ENCODE measurements around the gene ATP11C.
"Not testable (repeated sequence)": the region's sequence is repeated elsewhere in the genome, so short reads cannot be mapped to it uniquely, and the experiment has no call there.

Gene ATP11C

DNA sequence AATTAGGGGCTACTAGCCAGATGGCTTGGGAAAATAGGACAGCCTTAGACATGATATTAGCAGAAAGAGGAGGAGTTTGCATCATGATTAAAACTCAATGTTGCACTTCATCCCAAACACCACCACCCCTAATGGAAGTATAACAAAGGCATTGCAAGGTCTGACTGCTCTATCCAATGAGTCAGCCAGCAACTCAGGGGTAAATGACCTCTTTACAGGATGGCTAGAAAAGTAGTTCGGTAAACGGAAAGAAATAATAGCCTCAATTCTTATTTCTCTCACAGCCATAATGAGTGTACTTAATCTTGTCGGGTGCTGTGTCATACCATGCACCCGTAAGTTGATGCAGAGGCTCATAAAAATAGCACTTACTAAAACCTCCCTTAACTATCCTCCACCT is 76.0 kb downstream of the ATP11C start:
- not testable (repeated sequence) for DNase-seq (ENCODE audit: low read depth)

DNA sequence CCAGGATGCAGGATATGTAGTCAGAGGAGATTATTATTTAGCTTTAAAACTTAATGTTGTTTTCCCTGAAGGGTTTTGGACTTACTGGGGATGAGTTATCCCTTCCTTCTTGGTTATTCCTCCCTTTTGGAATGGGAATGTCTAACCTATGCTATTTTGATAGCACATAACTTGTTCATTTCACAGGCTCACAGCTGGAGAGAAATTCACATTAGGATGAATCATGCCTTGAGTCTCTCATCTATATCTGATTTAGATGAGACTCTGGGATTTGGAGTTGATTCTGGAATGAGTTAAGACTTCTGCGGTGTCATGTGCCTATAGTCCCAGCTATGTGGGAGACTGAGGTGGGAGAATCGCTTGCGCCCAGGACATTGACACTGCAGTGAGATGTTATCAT is 81.1 kb downstream of the ATP11C start:
- no peak for DNase-seq (ENCODE audit: low read depth)

DNA sequence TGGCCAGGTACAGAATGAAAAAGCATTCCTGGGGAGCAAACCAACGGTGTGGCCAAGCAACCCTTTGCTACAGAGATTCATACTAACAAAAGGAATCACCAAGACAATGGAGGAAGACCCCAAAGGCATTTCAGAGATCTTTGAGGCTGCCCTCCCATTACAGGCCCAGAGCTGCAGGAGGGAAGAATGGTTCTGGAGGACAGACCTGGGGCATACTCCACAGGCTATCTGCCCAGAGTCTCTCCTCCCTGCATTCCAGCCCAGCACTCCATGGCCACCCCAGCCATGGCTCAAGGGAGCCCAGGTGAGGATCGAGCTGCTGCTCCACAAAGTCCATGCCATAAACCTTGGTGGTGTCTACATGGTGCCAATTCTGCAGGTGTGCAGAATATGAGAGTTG is 81.9 kb downstream of the ATP11C start:
- no peak for DNase-seq (ENCODE audit: low read depth)

DNA sequence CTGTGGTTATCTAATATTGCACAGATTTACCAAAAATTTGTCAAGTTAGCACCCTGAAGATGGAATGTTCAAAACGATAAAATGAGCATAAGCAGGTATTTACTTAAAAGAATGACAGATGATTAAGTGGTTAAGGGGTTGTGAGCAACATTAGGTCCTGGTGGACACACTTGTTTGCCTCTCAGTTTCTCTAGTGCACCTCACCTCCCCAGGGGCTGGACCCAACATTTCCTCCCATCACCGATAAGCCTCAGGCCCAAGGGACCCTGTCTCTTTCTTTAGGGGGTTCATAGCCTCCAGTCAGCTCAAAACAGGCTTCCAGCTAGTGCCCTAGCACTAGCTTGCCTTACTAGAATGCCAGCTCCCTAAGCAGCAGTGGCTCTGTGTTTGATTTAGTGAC is 88.0 kb downstream of the ATP11C start:
- DNase-seq (ENCODE audit: low read depth): no peak

DNA sequence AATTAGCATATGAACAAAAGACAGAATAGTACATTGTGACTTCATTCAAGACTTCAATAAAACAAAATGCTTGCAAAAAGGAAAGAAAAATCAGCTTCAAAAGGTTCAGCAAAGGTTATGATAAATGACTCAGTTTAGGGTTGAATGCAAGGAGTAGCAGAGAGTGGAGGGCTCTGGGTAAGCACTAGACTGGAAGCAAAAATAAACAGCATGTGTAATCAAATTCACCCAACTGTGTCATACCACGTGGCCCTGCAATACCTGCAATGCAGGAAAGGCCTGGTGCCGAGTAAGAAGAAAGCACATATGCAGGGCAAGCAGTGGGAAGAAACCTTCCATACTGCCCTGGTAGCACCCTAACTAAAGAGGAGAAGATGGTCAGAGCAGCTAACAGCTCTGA is 88.7 kb downstream of the ATP11C start:
- DNase-seq (ENCODE audit: low read depth): no peak

DNA sequence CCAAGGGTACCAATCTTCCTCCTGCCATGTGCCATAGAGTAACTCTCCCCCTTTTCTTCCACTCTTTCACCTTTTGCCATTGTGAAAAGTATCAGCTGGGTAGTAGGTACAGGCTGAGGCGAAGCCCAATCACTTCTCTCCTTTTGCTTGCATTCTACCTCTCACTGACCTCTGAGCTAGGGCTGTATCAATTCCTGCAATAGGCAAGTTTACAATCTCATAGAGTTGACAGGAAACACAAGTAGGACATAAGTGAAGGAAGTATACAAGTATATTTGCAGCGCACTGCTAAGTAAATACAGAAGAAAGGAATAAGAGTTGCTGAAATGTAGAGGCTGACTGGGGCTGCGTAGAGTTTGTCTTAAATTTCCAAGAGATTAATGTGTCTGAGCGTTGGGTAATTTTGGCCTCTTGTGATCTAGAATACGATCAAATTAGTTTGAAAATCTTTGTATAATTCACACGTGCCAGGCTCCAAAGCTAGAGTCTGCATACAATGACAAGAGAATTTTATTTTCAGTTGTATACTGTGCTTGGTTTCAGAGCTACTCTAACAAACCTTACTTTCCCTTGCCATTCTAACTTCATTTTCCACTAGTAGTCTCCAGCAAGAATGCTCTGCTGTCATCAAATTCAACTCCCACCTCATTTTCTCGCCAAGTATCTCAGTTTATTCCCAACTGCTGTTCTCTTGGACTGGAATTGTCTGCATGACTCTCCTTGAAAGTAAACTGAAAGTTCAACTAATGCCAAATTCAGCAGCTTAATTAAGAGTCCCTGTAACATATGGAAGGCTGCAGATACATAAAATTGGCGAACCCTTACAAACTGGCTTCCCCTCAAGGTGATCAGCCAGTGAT is 90.3 kb downstream of the ATP11C start:
- DNase-seq (ENCODE audit: low read depth): no peak

DNA sequence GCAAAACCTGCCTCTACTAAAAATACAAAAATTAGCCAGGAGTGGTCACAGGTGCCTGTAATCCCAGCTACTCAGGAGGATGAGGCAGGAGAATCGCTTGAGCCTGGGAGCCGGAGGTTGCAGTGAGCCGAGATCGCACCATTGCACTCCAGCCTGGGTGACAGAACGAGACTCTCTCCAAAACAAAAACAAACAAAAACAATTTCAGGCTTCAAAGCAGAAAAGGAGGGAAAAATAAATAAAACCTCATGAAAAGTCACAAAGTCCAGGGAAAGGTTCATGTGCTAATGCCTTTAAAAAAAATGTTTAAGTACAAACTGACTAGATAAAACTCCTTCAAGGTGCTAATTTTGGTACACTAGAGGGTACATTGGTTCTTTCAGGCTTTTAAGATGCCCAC is 96.5 kb downstream of the ATP11C start:
- not testable (repeated sequence) for DNase-seq (ENCODE audit: low read depth)

DNA sequence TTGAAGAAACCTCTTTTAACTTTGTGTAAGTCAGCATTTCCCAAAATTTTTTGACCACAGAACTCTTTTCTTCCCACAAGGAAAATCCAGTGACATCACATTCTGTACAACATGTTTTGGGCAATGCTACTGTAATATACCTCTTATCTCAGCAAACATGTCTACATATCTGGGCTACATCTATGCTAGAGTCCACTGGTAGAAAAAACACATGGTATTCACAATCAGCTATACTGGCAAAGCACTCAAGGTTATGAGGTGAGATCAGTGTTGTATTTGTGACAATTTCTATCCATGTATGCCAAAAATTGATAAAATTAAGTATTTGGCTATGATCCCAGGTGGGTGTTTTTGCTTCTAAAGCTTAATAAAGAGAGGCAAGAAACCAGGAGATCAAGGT is 98.0 kb downstream of the ATP11C start:
- no peak for DNase-seq (ENCODE audit: low read depth)

DNA sequence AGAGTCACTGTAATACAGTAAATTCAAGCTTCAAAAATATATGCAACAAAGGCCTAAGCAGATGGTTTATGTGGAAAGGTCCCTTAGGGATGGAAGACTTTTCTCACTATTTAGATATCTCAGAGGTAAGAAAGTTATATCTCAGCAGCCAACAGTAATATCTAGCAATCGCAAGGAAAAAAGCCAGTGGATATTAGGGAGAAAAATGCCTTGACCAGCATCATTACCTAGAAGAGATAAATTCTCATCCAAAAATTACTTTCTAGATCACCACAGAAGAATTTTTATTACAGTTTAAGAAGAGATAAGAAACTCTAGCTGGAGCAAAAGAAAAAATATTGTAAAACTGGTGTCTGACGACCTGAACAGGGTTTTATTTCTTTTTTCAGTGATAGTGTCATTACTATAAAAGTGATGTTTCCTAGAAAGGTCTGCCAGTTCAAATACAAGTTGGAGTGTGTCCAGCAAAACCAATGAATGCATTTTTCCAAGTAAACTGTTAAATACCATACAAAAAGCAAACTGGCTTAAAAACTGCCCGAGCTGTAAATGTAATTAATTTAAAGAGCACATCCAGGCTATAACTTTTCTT is 100.0 kb downstream of the ATP11C start:
- no peak for DNase-seq (ENCODE audit: low read depth)

DNA sequence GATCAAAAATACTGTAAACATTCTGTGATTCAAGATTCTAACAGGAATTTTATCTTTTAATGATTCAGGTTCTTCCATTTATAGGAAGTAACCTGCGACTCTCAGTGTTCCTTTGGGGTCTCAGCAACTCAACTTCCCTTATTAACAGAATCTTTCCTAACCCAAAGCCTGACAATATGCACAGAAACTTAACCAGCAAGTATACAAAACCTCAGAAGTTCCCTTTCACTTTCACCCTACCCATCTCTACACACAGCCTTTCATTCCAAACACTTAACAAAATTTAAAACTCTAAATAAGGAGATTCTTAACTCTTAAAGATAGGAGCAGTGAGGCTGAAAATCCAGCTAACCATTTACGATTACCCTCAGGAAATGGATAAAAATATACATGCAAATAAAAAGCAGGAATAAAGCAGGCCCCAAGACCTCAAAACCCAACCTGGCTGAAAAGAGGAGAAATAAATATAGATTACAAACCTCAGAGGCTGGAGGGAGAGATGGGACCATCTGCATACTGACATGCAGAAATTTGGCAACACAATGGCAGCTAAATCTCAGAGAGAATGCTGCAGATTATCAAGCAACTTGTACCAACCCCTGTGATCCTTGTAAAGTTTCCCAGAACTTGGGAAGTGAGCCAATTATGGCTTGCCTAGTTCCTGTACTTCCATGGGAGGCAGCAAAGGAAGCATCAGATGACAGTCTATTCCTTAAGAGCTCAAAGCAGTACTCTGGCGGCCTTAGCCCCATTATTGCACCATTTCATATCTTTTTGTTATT is 101.0 kb downstream of the ATP11C start:
- DNase-seq (ENCODE audit: low read depth): no peak

DNA sequence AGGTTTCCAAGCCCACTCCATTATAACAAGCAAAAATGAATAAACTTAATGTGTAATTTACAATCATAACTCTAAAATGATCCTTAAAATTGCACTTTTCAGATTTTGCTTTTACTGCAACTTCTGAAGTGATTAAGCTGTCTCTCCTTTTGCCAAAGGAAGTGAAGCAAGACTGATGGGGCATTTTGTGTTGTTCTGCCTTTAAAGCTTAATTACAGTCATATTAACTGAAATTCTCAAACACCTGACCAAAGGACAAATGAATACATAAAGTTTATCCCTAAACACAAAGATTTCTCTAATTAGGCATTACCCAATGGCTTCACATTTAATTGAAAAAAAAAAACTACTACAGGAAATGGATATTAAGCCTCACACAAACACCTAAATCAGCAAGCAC is 101.8 kb downstream of the ATP11C start:
- DNase-seq (ENCODE audit: low read depth): no peak

DNA sequence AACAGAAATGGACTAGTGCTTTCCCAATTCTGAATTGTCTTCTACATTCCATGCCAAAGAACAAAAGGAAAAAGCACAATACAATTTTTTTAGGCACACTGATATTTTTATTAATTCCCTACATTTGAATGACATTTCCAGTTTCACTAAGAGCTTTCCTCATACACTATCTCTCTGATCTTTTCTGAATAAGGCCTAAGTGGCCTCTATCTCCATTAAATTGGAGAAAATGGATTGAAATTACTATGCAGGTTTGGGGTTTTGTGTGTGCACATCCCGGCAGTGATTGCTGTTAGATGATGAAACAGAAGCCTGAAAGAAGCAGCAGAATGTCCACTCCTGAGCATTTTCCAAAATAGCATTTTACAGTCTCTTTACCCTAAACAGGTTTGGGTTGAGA is 104.0 kb downstream of the ATP11C start:
- no peak for DNase-seq (ENCODE audit: low read depth)

DNA sequence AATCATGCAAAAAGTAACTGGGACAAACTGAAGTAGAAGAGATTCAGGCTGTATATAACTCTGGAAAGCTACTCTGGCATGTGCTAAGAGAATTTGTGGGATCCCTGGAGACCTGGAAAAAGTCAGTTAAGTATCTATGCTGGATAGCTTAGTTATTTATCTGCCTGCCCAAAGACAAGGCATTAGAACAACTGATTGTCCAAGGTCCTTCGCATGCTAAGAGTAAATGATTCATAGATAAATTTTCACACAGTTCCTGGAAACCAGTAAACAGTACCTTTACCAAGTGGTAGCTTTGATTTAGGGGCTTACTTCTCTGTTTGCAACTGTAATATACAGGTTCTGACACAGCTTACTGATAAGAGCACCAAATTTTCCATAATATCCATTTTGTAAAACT is 104.8 kb downstream of the ATP11C start:
- no peak for DNase-seq (ENCODE audit: low read depth)

DNA sequence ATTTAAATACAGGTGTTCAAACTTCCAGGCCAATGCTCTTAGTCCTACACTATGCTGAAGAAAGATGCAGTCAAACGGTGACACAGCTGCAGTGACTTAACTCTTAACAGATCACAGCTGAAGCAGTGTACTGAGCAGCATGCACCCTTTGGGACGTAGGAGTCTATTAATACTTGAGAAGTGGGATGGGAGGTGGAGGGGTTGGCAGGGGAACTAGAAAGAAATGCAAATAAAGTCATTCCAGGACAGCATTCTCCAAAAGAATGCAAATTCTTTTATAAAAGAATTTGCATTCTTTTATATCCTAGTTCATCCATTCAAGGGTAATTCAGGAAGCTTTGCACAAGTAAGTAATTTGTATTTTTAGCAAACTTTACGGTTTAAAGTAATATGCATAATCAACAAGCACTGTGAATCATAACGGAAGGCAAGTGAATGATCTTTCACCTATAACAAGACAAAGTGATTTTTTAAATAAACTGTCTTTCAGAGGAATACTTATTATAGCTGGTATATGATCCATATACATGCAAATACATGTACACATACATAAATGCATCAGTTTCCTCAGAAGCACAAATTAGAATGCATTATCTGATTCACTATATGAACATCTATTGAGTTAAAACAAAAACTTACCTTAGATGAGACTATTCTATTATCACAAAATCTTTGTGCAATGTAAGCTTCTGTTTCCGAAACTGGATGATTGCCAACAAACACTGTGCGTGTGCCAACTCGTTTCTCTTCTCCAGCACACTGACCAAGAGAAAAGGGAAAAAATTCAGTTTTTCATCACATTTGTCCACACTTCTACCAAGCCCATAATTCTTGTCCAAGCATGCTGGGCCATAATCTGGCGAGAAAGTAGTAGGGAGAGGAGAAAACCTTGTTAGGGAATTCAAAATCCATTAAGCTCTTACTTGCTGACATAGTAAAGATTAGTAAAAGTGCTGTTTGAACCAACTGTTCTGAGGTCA is 106.5 kb downstream of the ATP11C start:
- DNase-seq (ENCODE audit: low read depth): no peak

DNA sequence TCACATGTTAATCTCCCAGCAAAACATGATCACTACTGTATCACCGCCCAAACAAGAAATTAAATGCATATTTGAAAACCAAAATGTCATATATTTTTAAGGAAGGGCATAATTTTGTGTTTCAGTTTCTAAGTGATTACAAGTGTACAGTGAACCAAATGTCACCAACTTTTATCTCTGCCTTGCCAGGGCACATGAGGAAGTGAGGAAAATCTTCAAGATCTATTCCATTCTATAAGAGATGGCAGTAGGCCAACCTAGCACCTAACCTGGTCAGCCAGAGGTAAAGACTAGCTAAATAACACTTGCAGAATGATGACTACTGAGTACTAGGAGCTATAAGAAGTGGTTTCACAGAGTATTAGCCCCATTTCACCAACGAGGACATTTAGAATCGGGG is 107.2 kb downstream of the ATP11C start:
- no peak for DNase-seq (ENCODE audit: low read depth)

DNA sequence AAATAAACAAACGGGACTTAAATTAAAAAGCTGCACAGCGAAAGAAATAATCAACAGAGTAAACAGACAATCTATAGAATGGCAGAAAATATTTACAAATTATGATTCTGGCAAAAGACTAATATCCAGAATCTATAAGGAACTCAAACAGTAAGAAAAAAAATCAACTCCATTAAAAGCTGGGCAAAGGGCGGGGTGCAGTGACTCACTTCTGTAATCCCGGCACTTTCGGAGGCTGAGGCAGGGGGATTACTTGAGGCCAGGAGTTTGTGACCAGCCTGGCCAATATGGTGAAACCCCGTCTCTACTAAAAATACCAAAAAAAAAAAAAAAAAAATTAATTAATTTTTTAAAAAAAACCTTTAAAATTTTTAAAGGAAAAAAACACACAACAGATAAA is 109.0 kb downstream of the ATP11C start:
- no peak for DNase-seq (ENCODE audit: low read depth)

DNA sequence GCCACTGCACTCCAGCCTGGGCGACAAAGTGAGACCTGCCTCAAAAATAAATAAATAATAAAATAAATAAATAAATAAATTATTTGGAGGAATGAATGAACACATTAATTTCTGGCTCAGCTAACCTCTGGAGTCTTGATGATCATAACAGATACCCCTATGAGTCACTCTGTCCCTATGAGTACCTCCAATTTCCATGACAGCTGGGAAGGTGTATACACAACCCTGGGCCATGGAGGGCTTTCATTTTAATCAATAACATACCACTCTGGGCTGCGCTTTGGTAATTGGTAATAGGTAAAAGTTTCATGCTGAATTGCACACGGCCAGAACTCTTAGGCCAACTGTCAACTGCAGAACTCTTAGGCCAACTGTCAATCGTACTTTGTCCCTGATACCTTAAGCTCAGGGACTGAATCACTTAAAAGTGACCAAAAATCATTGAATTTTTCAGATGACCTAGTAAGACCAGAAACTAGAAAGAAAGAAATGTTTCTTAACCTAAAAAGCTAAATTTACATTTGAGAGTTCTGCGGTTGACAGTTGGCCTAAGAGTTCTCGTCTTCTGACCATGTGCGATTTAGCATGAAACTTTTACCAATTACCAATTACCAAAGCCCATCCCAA is 112.4 kb downstream of the ATP11C start:
- DNase-seq (ENCODE audit: low read depth): no peak

DNA sequence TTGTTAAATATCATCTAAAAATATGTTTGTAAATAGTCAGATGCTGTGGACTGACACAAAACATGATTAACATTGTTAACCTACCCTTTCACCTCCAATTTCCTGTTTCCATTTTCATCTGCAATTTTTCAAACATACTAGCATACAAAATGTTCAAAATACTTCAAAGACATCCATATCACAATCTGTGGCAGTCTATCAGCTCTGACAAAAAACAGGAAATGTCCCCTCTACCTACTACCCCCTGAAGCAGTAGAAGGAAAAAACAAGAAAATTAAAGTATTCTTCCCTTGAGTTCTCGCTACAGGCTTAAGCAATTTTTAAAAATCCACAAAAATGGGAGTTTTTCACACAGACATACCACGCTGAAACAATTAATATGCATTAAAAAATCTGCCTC is 116.6 kb downstream of the ATP11C start:
- DNase-seq (ENCODE audit: low read depth): no peak

DNA sequence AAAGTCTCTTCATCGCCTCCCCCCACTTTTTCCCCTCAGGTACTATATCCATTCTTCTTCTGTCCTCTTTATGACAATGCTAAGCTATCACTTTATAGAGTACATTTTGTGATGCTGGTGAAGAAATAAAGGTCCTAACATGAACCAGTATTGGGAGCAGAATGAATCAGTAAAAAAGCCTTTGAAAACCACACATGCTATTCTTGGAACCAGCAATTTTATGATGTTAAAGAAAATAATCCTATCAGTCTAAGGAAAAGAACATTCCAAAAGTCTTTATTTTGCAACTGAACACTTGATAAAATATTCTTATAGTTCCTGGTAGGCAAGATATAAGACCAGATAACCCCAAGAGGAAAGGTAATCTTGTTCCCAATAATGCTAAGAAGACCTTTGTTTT is 117.1 kb downstream of the ATP11C start:
- no peak for DNase-seq (ENCODE audit: low read depth)

DNA sequence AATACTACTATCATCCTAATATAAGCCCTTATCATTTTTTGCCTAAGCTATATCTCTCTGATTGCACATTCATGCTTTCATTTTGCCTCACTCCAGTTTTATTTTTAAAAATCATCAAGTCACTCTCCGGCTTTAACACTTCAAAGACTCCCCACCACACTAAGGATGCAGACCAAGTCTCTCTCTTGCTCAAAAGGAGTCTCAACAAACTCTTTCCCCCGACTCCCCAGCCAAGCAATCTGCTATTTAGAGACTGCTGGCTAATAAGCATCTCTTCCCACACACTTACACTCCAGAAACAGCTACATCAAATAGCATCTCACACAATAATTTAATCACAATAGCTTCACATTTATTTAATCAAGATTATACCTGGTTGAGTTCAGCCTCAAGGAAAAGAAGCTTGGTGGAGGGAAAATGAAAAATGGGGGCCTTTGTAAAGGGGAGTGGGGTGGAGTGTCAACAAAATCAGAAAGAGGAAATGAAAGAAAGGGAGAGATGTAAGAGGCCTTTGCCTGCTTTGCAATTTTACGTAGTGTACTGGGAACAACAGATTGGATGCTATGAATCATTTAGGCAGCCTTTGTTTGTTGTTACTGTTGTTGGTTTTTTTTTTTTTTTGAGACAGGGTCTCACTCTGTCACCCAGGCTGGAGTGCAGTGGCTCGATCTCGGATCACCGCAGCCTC is 120.8 kb downstream of the ATP11C start:
- no peak for DNase-seq (ENCODE audit: low read depth)

DNA sequence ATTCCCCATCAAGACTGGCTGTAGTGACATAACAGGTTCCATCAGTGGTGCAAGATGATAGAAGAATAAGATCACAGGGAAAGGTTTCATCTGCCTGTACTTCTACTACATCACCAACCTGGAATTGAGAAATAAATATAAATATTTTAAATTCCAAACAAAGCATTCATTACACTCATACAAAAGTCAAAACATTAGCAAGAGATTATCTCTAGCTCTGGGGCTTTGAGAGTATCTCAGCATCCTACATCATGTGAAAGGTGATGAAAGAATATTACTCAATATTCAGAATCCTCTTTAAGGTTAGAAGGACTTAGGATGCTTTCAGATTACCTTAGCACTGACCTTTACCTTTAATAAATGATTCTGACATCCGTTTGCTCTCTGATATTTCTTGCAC is 128.4 kb downstream of the ATP11C start:
- no peak for DNase-seq (ENCODE audit: low read depth)
